Effector CD4-positive, alpha-beta T cell (primary cell): ENCODE results near the gene PRKCZ.

Source experiments
- DNase-seq: peaks from one replicate; pipeline ENCODE4 v3.0.0-alpha.2; 2020

The PRKCZ gene

DNA sequence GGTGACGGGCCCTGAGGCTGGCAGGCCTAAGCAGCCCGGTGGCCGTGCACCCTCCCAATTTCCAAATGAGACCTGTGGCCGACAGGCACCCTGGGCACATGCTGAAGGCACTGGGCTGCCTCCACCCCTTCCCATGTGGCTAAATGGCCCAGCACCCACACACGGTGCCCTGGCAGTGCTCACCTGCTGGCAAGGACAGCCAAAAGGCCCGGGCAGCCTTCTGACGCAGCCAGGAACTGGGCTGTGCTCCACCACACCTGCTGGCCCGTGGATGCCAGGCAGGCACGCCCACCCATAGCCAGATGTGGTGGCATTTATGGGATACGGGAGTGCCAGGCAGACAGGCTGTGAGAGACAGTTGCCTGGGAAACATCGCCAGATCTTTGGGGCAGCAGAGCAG lies 148.4 kb downstream of the PRKCZ start:
- DNase-seq = no peak

DNA sequence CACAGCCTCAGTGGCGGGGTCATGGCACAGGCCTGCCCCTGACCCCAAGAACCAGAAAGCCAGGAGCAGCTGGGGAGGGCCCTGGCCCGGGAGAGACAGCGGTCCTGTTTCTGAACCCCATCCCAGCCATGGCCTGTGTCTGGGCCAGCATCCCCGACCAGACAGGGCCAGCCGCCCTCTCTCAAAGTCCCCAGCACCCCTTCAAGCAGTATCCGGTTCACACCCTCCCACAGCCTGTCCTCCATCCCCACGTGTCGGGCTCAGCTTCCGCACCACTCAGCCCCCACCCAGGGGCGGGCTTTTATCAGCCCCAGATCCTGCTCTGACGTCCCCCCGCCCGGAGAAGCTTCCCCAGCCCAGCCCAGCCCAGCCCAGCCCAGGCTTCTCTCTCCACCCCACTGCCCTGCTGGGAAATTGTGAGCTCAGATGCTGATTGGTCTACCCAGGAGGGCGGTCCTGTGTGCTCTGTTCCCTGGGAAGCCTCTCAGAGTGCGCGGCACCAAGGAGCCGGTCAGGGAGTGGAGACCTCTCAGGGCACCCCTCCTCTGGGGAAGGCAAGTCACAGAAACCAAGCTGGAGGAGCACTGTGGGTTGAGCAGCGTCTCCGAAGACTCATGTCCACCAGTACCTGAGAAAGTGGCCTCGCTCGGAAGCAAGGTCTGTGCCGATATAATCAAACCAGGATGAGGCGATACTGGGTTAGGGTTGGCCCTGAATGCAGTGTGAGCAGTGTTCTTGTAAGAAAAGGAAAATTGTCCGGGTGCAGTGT lies 149.0 kb downstream of the PRKCZ start:
- peak; percentile 66 for DNase-seq

DNA sequence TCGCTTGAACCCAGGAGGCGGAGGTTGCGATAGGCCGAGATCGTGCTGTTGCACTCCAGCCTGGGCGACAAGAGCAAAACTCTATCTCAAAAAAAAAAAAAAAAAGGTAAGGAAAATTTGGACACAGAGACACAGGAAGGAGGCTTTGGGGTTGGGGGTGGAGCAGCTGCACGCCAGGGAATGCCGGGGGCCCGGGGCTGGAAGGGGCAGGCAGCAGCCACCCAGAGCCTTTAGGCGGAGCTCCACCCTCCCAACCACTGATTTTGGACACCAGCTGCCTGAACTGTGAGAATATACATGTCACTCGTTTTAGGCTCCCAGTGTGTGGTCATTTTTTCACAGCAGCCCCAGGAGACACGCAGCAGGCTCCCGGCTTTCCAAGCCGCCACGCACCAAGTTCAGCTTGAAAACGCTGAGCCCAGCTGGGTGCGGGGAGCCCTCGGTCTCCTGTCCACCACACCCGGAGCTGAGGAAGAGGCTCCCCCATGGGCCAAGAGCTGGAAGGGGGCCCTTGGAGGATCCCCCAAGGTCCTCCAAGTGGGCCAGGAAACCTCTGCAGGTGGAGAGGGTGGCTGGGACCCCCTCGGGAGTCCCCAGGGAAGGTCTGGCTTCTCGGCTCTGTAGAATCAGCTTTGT lies 150.2 kb downstream of the PRKCZ start:
- DNase-seq = no peak

DNA sequence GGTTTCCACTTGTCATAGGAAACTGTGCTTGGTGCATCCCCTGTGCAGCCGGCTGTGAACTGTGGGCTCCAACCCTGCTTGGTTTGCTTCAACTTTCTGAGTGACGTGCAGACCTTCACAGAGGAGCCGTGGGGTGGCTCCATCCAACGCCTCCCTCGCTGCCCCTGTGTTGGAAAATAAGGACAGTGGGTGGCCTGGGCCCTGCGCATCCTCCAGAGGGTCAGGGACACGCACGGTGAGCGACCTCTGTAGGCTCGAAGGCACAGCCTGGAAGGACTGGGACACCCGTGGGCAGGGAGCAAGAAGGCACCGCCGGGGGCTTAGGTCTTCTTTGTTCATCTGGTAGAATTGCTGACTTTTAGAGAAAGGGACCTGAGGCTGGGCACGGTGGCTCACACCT lies 150.9 kb downstream of the PRKCZ start:
- DNase-seq = no peak

DNA sequence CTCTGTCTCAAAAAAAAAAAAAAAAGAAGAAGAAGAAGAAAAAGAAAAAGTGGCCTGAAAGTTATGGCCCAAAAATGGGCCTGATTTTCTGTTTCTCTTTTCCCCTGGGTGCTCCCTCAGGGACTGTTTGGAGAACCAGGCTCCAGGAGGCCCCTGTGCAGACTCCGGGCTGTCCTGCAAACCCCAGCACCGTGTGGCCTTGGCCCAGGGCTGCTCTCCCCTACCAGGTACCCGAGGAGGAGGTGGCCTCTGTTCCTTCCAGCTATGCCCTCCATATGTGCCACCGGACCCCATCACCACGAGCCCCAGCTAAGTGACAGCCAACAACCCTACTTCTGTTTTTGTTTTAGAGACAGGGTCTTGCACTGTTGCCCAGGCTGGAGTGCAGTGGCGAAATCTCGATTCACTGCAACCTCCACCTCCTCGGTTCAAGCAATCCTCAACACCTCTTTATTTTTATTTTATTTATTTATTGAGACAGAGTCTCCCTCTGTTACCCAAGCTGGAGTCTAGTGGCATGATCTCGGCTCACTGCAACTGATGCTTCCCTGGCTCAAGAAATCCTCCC lies 151.9 kb downstream of the PRKCZ start:
- no peak for DNase-seq

DNA sequence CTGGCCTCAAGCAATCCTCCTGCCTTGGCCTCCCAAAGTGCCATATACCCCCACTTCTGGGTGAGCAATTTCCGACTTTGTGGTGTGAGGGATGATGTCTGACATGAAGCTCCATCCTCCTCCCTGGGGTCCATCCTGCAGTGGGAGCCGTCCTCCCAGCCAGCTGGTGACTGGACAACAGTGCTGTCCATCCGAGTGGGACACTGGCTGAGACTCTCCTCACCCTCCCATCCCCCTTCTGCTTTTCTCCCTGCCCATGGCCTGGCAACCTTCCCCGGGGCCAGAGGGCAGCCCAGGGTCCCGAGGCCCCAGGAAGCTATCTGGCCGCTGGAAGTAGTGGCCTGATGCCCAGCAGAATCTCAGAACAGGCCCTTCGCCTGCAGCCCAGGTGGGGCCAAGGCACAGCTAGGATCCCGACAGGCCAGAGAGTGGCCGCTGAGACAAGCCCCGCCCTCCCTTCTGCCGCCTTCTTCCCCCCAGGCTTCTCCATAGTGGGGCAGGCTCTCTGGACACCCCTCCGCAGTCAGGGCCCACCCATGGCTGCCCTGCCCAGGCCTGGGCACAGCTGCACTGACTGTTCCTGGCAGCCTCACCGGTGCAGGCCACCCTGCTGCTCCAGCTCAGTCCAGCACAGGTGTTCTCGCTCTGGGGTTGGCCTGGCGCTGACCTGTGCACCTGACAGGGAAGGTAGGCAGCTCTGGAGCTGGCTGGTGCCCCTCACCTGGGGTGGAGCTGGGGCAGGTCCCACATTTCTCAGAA lies 152.8 kb downstream of the PRKCZ start:
- no peak for DNase-seq

DNA sequence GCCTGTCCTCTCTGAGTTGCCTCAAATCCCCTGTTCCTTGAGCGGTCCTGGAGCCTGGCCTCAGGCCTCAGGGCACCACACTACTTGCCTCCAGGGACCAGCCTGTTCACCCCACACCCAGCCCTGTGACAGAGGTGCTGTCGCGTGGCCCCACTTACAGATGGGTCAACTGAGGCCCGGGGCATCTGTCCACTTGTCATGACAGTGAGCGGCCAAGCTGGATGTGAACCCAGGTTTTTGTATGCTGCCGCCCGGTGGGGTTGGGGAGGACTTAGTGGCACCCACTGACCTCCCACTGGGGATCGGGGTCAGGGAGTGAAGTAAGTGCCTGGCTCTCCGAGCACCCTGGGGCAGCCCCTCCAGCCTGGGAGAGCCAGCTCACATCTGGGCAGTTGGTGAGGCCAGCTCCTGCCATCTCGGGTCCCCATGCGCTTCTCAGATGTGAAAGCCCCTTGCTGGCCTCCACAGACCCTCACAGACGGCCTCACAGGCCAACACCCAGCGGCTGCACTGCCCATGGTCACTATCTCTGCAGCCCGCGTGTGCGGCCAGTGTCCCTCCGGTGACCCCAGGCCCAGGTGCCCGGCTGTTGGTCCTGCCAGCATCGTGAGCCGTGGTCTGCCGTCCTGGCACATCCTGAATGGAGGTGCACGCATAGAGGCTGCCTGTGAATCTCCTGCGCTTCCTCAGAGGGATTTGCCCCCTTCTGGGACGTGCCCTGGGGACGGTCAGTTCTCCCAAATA lies 153.6 kb downstream of the PRKCZ start:
- no peak for DNase-seq

DNA sequence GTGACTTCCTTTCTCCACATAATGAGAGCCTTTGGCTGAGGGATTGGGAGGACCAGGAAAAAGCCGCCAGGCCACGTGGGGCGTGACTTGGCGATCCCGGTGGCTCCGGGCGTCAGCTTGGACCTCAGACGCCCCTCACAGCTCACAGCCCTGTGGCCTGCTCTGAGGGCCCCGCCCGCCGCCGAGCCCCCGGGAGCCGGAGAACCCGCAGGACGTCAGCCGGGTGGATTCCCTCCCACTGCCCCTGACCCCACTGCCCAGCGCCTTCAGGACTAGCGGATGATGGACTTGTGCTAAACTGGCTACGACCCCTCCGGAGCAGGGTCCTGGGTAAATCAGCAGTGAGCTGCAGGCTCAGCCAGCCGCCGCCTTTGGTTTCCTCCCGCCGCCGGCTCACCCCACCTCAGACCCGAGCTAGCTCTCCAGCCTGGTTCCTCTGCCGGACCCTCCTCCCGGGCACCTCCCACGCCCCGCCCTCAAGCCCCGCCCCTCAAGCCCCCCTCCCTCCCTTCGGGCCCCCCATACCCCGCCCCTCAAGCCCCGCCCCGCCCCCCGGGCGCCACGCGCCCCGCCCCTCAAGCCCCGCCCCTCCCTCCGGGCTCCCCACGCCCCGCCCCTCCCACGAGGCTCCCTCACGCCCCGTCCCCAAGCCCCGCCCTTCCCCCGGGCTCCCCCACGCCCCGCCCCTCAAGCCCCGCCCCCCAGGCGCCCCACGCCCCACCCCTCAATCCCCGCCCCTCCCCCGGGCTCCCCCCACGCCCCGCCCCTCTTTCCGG lies 154.4 kb downstream of the PRKCZ start:
- DNase-seq = no peak

DNA sequence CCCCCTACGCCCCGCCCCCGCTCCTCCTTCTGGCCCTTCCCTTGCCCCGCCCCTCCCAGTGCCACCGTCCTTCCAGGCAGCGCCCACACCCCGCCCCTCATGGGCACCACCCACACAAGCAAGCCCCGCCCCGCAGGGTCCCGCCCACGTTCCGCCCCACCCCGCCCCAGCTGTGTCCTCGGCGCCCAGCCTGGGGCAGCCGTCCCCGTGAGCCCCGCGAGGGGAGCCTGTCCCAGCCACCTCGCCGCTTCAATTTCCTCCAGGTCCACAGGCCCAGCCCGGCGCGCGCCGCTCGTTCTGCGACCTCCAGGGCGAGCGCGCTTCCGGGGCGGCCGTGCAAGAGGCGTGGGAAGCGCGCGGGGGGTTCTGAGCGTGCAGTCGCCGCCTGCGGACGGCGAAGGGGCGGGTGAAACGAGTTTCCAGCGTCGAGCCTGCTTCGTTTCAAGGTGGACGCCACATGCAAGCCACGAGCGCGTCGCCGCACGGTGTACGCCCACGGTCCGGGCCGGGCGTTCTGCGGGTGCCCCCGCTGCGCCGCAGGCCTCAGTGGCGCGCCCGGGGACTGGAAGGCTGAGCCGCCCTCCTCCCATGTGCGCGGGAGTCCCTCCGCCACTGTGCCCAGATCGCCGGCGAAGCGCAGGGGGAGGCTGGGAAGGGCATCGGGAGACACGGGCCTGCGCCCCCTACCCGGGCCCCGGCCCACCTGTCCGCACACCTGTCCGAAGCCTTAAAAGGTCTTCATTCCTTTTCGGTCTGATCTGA lies 155.2 kb downstream of the PRKCZ start:
- peak; percentile 92 for DNase-seq

DNA sequence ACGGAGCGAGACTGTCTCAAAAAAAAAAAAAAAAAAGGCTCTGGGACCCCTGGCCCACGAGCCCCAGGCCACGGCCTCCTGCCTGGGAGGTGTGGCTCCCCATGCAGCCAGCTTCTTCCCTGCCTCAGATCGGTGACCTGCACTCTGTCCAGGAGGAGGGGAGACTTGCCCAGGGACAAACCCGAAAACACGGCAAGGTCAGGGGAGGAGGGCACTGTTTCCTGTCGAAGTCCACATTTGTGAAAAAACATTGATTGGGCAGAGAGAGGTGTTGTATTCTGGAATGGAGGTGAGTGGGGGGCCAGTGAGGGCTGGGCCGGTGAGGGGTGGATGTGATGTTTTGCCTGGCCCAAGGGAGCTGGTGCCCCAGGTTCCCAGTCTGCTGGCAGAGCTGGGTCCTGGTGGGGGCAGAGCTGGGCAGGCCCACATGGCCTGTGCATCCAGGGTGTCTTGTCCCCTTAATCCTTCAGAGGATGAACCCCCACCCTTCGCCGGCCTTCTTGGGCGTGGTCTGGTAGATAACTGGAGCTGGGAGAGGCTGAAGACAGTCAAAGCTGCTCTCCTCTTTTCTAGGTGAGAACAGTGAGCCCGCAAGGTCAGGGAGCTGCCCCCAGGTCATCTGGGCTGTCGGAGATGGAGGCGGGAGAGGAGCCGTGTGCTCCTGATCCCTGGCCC lies 156.7 kb downstream of the PRKCZ start:
- no peak for DNase-seq

DNA sequence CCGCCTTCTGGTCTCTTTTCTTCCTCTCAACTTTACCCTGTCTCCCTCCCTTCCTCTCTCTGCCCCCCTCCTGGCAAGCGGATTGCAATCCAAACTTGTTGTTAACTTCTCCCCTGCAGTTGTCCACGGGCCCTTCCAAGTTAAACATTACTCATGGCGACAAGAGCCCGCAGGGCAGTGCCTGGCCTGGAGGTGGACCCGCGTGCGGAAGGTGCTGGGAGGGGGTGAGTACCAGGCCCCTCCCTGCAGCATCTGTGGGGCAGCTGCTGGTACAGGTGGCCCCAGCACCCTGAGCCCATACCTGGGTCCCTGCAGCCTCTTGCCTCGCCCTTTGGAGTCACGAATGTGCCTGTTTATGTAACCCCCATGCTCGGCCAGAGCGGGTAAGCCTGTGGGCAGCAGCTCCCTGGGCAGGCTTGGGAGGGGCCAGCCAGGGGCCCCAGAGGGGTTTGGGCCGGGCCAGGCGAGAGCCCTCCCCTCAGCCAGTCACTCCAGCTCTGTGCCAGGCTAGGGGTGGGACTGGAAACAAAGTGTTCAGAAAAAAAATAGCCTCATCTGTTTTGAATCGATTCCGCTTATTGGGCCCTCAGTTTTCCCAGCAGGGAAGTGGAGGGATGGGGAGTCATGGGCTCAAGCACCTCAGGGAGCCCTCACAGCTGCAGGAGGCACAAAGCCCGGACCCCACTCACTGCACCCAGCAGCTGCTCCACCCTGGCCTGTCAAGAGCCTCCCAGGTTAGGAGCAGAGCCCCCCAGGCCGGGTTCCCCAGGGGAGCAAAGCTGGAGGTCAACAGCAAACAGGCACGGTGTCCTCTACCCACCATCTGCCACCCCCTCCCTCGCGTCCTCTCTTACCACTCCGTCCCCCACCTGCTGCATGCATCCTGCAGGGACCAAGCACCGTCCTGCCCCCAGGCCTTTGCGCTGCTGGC lies 158.4 kb downstream of the PRKCZ start:
- DNase-seq = no peak

DNA sequence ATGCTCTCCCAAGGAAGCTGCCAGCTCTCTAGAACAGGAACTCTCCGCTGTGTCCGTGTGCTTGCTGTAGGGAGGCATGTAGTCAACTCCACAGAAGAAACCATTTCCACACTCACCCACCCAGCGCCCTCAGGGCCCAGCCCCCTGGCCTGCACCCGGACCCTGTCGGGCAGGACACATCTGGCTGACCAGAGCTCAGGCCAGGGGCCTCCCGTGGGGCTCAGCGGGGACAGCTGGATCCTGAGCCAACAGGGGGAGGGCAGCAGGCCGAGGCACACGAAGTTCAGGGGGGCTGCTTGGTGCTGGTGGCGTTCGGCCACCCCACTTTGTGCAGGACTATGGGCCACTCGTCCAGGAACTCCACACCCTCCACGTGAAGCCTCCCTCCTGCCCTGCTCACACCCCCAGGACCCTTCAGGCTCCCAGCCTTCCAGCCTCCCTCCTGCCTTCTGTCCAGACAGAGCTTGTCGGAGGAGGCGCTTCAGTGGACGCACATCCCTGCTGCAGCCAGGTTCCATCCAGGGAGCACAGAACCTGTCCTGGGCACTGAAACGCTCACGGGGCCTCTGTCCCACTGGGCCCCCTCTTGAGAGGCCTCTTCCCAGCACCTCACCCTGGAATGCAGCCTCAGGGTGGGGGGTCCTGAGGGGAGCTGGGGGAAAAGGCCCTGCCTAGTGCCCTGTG lies 159.3 kb downstream of the PRKCZ start:
- no peak for DNase-seq

DNA sequence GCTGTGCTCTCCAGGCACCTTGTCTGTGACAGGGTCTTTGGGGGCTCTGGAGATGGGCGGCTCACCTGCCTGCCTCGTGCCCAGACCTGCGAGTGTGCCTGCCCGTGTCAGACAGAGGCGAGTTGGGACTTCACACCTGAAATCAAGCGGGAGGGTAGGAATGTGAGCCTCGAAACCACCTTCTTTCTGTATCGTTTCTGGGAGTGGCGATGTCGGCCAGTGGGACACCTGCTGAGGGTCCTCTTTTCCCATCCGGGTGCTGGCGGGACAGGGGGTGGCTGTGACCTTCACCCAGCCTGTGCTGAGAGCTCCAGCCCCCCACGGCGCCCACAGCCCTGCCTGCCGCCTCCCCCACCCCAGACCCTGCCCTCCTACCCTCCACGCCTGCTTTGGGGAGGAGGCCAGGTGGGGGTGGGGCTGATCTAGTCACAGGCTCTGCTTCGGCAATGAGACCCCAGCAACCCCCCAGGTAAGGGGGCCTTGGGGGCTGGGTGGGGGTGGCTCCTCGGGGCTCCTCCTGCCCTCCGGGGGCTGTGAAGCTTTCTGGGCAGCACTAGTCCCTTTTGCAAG lies 160.0 kb downstream of the PRKCZ start:
- DNase-seq = no peak

DNA sequence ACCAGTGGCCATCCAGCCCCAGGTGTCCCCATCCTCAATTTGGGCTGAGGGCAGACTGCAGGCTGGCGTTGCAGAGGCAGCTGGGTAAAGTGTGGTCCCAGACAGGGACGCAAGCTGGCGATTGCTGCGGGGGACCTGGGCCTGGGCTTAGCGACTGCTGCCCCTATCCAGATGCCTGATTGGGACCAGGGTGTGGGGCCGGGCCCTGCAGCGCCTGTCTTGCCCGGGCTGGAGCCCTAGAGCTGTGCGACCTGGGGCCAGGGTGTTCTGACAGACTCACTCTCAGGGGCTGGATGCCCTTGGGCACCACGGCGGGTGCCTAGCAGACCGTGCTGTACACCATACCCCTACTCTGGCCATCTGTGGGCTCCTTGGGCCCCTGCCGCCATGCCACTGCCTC lies 160.6 kb downstream of the PRKCZ start:
- no peak for DNase-seq

DNA sequence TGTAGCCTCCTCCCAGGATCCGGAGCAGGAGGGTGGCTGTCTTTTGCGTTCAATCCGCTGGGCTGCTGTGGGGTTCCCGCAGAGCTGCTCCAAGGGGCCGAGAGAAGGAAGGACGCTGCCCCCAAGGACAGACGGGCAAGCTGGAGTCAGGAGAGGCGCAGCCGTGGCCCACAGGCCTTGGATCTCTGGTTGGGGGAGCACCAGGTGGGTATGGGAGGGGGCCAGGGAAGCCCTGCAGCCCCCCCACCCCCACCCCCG lies 162.0 kb downstream of the PRKCZ start:
- DNase-seq = no peak

DNA sequence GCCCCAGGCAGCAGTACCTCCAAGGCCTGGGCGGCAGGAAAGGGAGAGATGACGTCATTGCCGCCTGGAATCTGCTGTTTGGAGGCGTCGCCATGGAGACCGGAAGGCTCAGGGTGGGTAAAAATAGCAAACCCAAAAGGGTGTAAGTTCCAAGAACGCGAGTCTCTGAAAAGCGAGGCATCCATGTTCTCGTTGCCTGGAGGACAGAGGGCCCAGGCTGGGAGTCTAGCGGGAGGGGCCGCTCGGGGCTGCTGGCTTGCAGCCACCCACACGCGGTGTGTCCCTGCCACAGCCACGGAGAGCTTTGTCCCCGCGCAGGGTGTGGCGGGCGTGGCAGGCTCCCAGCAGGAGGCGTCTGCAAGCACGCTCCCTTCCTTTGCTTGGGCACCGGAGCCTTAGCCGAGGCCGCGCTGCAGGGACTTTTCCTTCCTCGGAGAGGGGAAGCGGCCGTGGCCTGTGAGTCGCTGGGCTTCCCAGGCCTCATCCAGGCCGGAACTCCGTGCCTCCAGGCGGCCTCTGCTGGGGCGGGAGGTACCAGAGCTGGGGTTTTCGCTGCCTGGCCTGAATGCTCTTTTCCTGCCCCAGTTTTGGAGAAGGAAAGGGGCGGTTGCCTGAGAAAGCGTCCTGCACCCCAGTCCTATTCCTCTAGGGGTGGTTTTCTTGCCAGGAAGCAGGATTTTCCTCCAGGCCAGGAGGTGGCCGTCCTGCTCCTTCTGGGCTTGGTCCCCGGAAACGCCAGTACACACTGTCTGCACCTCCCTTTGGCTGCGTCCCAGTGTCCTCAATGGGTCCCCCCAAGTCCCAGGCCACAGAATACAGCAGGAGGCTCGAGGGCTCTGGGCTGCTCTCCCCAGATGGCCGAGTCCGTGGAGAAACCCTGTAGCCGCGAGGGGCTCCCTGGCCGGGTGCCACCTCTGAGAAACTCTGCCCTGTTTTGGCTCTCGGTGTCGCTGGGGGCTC lies 162.6 kb downstream of the PRKCZ start:
- peak; percentile 42 for DNase-seq
